CD4-positive, alpha-beta T cell (primary cell): ENCODE data around the gene DEFB127. TPM values are rescaled to one million over a fixed set of nuclear protein-coding genes. Genes with fewer than 3 reads are reported as not detected.

Experiments used
- ATAC-seq: fragments of 200-7000 bp; cut with Tn5 transposase; one replicate; pipeline ENCODE4 v1.10.0; 2022; ENCODE audit warnings: mild to moderate bottlenecking; ENCODE audit not compliant: poor library complexity
- CTCF ChIA-PET: fragments of 350-600 bp; sonication (Branson Sonifier 250); formaldehyde crosslinking; loops from one replicate; lab custom pipeline; 2021; ENCODE audit warnings: antibody characterized with exemption, inconsistent platforms; lab: Charles Lee
- POLR2A ChIA-PET: fragments of 350-600 bp; sonication (Branson Sonifier 250); formaldehyde crosslinking; loops from one replicate; lab custom pipeline; 2021; ENCODE audit warnings: antibody characterized with exemption, inconsistent platforms; lab: Charles Lee
- DNase-seq, 14 experiments: peaks; one replicate each; pipeline ENCODE4 v3.0.0-alpha.2; 2013 to 2020; ENCODE audit warnings: mixed read lengths in 2 of 14
- H3K27ac ChIP-seq, 2 donors: one replicate each; pipeline versions ENCODE4 v1.5.1 to v1.7.0; 2013; ENCODE audit warnings: low read length in 2 of 2, low read depth in 1 of 2, mild to moderate bottlenecking in 1 of 2
- H3K27me3 ChIP-seq, 2 experiments: 1 replicate in 1 of 2; 2 replicates in 1 of 2; pipeline versions ENCODE4 v1.6.1 to v1.7.0; 2013; ENCODE audit warnings: low read length in 2 of 2, control low read depth in 1 of 2, mild to moderate bottlenecking in 1 of 2, moderate library complexity in 1 of 2; ENCODE audit not compliant: insufficient read depth in 2 of 2, control insufficient read depth in 1 of 2
- H3K36me3 ChIP-seq: one replicate; pipeline ENCODE4 v1.6.1; 2013; ENCODE audit warnings: low read length, control low read depth; ENCODE audit not compliant: insufficient read depth
- H3K4me1 ChIP-seq: one replicate; pipeline ENCODE4 v1.6.1; 2013; ENCODE audit warnings: low read length, control low read depth; ENCODE audit not compliant: insufficient read depth
- H3K4me3 ChIP-seq: one replicate; pipeline ENCODE4 v1.5.1; 2013; ENCODE audit warnings: mild to moderate bottlenecking, low read length, moderate library complexity
- H3K9me3 ChIP-seq, 2 experiments: 1 replicate in 1 of 2; 2 replicates in 1 of 2; pipeline versions ENCODE4 v1.6.1 to v1.7.0; 2013; ENCODE audit warnings: low read length in 2 of 2, mild to moderate bottlenecking in 2 of 2, control low read depth in 1 of 2, moderate library complexity in 1 of 2; ENCODE audit not compliant: control insufficient read depth in 1 of 2, insufficient read depth in 1 of 2
- H3K27ac Mint-ChIP-seq: one replicate; pipeline ENCODE4 v1.8.0; 2020; ENCODE audit warnings: mixed read lengths
- H3K27me3 Mint-ChIP-seq: one replicate; pipeline ENCODE4 v1.8.0; 2021; ENCODE audit warnings: mixed read lengths
- H3K36me3 Mint-ChIP-seq: one replicate; pipeline ENCODE4 v1.8.0; 2021; ENCODE audit warnings: low read depth, mixed read lengths
- H3K4me1 Mint-ChIP-seq: one replicate; pipeline ENCODE4 v1.8.0; 2021; ENCODE audit warnings: low read depth, mixed read lengths
- H3K4me3 Mint-ChIP-seq: one replicate; pipeline ENCODE4 v1.8.0; 2020; ENCODE audit warnings: mild to moderate bottlenecking, mixed read lengths
- H3K9me3 Mint-ChIP-seq: one replicate; pipeline ENCODE4 v1.8.0; 2020; ENCODE audit warnings: mixed read lengths
- CTCF ChIP-seq: fragments of 200-600 bp; IDR thresholded peaks from one replicate; pipeline ENCODE4 v1.8.0; 2022; ENCODE audit warnings: antibody characterized with exemption, mild to moderate bottlenecking
- intact Hi-C, 2 experiments: fragments of 100-400 bp; cut with DNase I in 1 of 2; cut with micrococcal nuclease in 1 of 2; formaldehyde crosslinking; loops; one replicate each; pipeline versions ENCODE4 v1.15.1 to v1.9.0; 2023 to 2025; cut with DNase I, micrococcal nuclease
- total RNA-seq, 174 experiments: library from RNA in 2 of 174; stranded (reverse) in 2 of 174; gene quantifications; one replicate each; pipeline ENCODE4 v1.2.3 and lab custom pipeline; 2021 to 2026

DEFB127 gene
- total RNA-seq, 2 experiments from 2014 or later = not detected

DNA sequence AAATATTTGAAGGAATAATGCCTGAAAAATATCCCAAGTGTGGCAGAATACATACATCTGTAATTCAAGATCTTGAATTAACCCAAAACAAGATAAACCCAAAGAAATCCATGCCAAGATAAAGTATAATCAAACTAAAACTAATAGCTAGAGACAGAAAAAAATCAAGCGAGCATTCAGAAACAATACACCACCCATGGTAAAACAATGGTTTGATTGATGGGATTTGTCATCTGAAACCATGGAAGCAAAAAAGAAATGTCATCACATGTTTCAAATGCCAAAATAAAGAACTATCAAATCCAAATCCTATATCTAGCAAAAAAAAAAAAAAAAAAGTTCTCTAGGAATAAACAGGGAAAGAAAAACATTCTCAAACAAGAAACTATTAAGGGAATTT, 5.1 kb upstream of the DEFB127 start:
- Mint-ChIP-seq H3K27me3 (peaks cover 58% of the 10 kb centered on the region), H3K9me3 (no peaks in the 10 kb centered on the region), H3K36me3 (no peaks in the 10 kb centered on the region), H3K4me1 (no peaks in the 10 kb centered on the region), H3K4me3 (no peak overlapping the region), H3K27ac (no peak overlapping the region)
- no peaks in the 10 kb centered on the region for H3K9me3 ChIP-seq
- intact Hi-C loops = no loop called here
- H3K36me3 ChIP-seq = no peaks in the 10 kb centered on the region
- H3K27ac ChIP-seq = no peak overlapping the region
- TF ChIP-seq CTCF = no peak
- CTCF ChIA-PET = no interaction called here
- H3K4me3 ChIP-seq = no peak overlapping the region
- POLR2A ChIA-PET = no interaction called here
- no peak for DNase-seq
- no peak for ATAC-seq
- peaks cover under 1 to 4% of the 10 kb centered on the region in 2 experiments for H3K27me3 ChIP-seq
- H3K4me1 ChIP-seq = no peaks in the 10 kb centered on the region

GRCh38 chr20:164618-165017, 7.4 kb downstream of the DEFB127 start:
- Histone ChIP-seq H3K9me3 (no peaks in the 10 kb centered on the region), H3K4me1 (no peaks in the 10 kb centered on the region), H3K27ac (no peak overlapping the region), H3K27me3 (peaks cover 3 to 4% of the 10 kb centered on the region in 2 experiments), H3K4me3 (no peak overlapping the region), H3K36me3 (no peaks in the 10 kb centered on the region)
- CTCF ChIA-PET = no interaction called here
- peaks cover 26% of the 10 kb centered on the region for H3K27me3 Mint-ChIP-seq
- H3K27ac Mint-ChIP-seq = no peak overlapping the region
- H3K4me3 Mint-ChIP-seq = no peak overlapping the region
- POLR2A ChIA-PET = no interaction called here
- intact Hi-C loops = no loop called here
- H3K9me3 Mint-ChIP-seq = no peaks in the 10 kb centered on the region
- TF ChIP-seq CTCF = no peak
- DNase-seq (no peak), ATAC-seq (no peak)
- no peaks in the 10 kb centered on the region for H3K36me3 Mint-ChIP-seq
- H3K4me1 Mint-ChIP-seq = no peaks in the 10 kb centered on the region

DNA sequence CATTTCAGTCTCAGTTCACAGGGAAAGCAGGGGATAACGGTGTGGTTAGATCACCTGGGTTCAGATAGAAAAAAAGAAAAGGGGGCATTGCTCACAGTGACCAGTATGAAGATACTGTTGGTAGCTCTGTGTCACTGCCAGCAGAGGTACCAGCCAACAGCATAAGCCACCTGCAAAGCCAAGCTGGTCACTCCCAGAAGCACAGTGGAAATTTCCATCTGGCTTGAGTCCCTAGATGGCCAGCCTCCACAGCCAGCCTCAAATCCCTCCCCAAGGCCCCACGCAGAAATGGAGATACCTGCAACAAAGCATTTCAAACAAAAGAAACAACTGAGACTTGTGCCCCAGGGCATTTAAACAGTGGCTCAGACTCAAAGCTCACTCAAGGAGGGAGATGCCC, 11.6 kb downstream of the DEFB127 start:
- H3K4me1 ChIP-seq = no peaks in the 10 kb centered on the region
- H3K27ac Mint-ChIP-seq = no peak overlapping the region
- no peak overlapping the region for H3K4me3 ChIP-seq
- DNase-seq (no peak), ATAC-seq (no peak)
- peaks cover 0 to 2% of the 10 kb centered on the region in 2 experiments for H3K27me3 ChIP-seq
- no peak for TF ChIP-seq CTCF
- H3K9me3 ChIP-seq = no peaks in the 10 kb centered on the region
- no peak overlapping the region for H3K4me3 Mint-ChIP-seq
- POLR2A ChIA-PET = no interaction called here
- no peaks in the 10 kb centered on the region for H3K9me3 Mint-ChIP-seq
- H3K36me3 Mint-ChIP-seq = no peaks in the 10 kb centered on the region
- CTCF ChIA-PET = no interaction called here
- peaks cover 13% of the 10 kb centered on the region for H3K27me3 Mint-ChIP-seq
- no peaks in the 10 kb centered on the region for H3K36me3 ChIP-seq
- intact Hi-C loops = no loop called here
- no peak overlapping the region for H3K27ac ChIP-seq
- no peaks in the 10 kb centered on the region for H3K4me1 Mint-ChIP-seq
